ENCODE results near the gene SYT6. TPM values are rescaled to one million over a fixed set of nuclear protein-coding genes. Genes with fewer than 3 reads are reported as not detected.

SYT6 gene
- total RNA-seq, 1 experiment from 2014 or later, result 54.2 TPM

DNA sequence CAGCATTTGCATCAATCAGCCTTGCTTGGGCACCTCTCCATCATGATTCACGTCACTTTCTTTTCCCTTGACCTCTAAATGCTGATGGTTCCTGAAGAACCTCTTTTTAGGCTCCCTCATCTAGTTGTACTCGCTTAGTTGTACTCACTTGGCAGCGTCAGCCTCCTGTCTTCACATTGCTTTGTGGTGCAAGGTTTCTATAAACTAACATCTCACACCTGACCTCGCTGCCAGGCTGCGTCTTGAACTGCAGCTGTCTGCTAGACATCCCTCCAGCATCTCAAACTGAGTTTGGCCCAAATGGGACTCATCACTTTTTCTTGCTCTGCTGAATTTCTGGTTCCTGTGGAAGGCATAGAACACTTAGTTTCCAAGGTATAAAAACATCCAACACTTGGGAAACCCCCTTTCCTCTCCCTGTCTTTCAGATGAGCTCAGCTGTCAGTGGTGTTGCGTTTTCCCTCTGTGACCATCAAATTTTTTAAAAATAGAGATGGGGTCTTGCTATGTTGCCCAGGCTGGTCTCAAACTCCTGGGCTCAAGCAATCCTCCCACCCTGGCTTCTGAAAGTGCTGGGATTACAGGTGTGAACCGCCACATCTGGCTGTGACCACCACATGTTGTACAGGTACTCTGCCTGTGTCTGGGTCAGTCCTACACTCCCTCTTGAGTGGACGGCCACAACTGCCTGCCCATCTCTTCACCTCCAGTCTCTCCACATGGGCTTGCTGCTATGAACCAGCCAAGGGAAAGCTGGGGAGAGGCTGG, 66.9 kb downstream of the SYT6 start:
- no peak overlapping the region for H3K4me3 Mint-ChIP-seq
- ATAC-seq, result no peak
- ChIA-PET POLR2A (no interaction called here), CTCF (interaction anchor here (0.6 kb wide), 1 partner anchor 56 kb away, joined by 3 read pairs; no protein-coding TSS in a partner anchor)
- no peak for DNase-seq (ENCODE audit: low spot score)
- H3K27ac Mint-ChIP-seq, result no peak overlapping the region
- H3K36me3 Mint-ChIP-seq, result peaks cover 60% of the 10 kb centered on the region
- peaks cover 14% of the 10 kb centered on the region for H3K27me3 Mint-ChIP-seq (ENCODE audit: low read depth)
- peaks cover 71% of the 10 kb centered on the region for H3K4me1 Mint-ChIP-seq
- 0 out of 2 replicates have a peak, but pooled peaks have one; percentile 8 for TF ChIP-seq PRRX2 (CRISPR knock-in tag; IDR thresholded peaks at IDR 0.05)
- TF ChIP-seq FOXP1 (CRISPR knock-in tag; IDR thresholded peaks at IDR 0.05; ENCODE audit: borderline replicate concordance), result no peak
- no peak for TF ChIP-seq EMX1 (CRISPR knock-in tag; IDR thresholded peaks at IDR 0.05)
- no peak for TF ChIP-seq SP1 (CRISPR knock-in tag; conservative IDR thresholded peaks at IDR 0.05)
- TF ChIP-seq ZNF121 (CRISPR knock-in tag; IDR thresholded peaks at IDR 0.05), result peak; percentile 95
- TF ChIP-seq CBFB (CRISPR knock-in tag; IDR thresholded peaks at IDR 0.05; ENCODE audit: low read depth), result no peak
- TF ChIP-seq ZNF416 (CRISPR knock-in tag; IDR thresholded peaks at IDR 0.05), result no peak
- H3K9me3 Mint-ChIP-seq, result peaks cover 15% of the 10 kb centered on the region

DNA sequence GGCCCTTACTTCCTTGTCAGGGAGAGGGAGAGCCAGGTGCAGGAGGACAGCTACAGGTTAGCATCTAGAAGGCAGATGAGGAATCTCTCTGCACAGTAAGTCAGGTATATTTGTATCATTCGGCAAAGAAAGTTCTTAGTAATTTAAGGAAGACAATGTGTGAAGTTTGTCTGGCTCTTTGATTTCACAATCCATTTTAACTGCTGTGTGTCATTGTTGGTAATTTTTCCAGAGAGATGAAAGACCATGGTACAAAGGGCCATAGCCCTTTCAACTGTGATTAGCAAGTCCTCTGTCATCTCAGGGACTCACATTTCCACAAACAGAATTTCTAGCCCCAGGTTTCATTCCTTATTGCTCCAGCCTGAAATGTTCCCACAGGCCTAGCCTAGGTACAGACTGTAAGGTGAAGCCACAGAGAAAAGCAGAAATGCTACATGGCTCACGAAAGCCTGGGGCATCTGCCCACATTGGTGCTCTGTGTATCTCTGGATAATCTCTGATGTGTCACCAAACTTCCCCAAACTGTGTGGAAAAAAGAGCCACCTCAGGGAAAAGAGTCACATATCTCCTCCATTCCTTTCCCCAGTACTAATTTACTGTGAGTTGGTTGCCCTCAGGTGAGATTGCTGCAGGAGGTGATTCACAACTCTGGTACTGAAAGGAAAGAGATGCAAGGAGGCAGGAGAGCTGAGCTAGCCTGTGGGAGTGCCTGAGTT, 70.6 kb downstream of the SYT6 start:
- CTCF ChIA-PET, result interaction anchor here (1.1 to 1.6 kb wide), 3 partner anchors 22 to 80 kb away, joined by 3 read pairs; partner anchors contain the start of gene SYT6
- TF ChIP-seq TCF7 (CRISPR knock-in tag; IDR thresholded peaks at IDR 0.05; ENCODE audit: low read depth) (no peak), AFF4 (CRISPR knock-in tag; IDR thresholded peaks at IDR 0.05; ENCODE audit: borderline replicate concordance) (no peak), NR1H2 (CRISPR knock-in tag; IDR thresholded peaks at IDR 0.05) (no peak), SP1 (CRISPR knock-in tag; conservative IDR thresholded peaks at IDR 0.05) (no peak), ZNF317 (CRISPR knock-in tag; IDR thresholded peaks at IDR 0.05; ENCODE audit: borderline replicate concordance, low read depth) (no peak), ZNF281 (CRISPR knock-in tag; IDR thresholded peaks at IDR 0.05) (no peak), E2F5 (CRISPR knock-in tag; IDR thresholded peaks at IDR 0.05) (no peak), ZNF416 (CRISPR knock-in tag; IDR thresholded peaks at IDR 0.05) (no peak), PRRX2 (CRISPR knock-in tag; IDR thresholded peaks at IDR 0.05) (no peak), AR (CRISPR knock-in tag; IDR thresholded peaks at IDR 0.05) (no peak), ATF2 (CRISPR knock-in tag; IDR thresholded peaks at IDR 0.05; ENCODE audit: borderline replicate concordance, low read depth) (no peak), FOXP1 (CRISPR knock-in tag; IDR thresholded peaks at IDR 0.05; ENCODE audit: borderline replicate concordance) (no peak), GABPB1 (CRISPR knock-in tag; IDR thresholded peaks at IDR 0.05) (no peak), HMGA2 (CRISPR knock-in tag; IDR thresholded peaks at IDR 0.05) (no peak)
- TF ChIP-seq, protein P1, sequence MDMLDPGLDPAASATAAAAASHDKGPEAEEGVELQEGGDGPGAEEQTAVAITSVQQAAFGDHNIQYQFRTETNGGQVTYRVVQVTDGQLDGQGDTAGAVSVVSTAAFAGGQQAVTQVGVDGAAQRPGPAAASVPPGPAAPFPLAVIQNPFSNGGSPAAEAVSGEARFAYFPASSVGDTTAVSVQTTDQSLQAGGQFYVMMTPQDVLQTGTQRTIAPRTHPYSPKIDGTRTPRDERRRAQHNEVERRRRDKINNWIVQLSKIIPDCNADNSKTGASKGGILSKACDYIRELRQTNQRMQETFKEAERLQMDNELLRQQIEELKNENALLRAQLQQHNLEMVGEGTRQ (CRISPR knock-in tag; IDR thresholded peaks at IDR 0.05), result no peak

More for the DNA sequence above, 70.6 kb downstream of the SYT6 start:
- ATAC-seq (no peak; the same call in 1 of the 2 replicates), DNase-seq (ENCODE audit: low spot score) (no peak)
- Mint-ChIP-seq H3K27ac (no peak overlapping the region), H3K9me3 (peaks cover 15% of the 10 kb centered on the region), H3K4me1 (peaks cover 69% of the 10 kb centered on the region), H3K27me3 (ENCODE audit: low read depth) (peaks cover 18% of the 10 kb centered on the region), H3K36me3 (peaks cover 34% of the 10 kb centered on the region), H3K4me3 (no peak overlapping the region)
- POLR2A ChIA-PET, result no interaction called here
